CD4-positive, alpha-beta T cell (primary cell): Measurements from ENCODE around the gene TM4SF1. TPM values are rescaled to one million over a fixed set of nuclear protein-coding genes. Genes with fewer than 3 reads are reported as not detected.

Experiments
- ATAC-seq: fragments of 200-7000 bp; cut with Tn5 transposase; one replicate; pipeline ENCODE4 v1.10.0; 2022; ENCODE audit warnings: mild to moderate bottlenecking; ENCODE audit not compliant: poor library complexity
- CTCF ChIA-PET: fragments of 350-600 bp; sonication (Branson Sonifier 250); formaldehyde crosslinking; loops from one replicate; lab custom pipeline; 2021; ENCODE audit warnings: antibody characterized with exemption, inconsistent platforms; lab: Charles Lee
- POLR2A ChIA-PET: fragments of 350-600 bp; sonication (Branson Sonifier 250); formaldehyde crosslinking; loops from one replicate; lab custom pipeline; 2021; ENCODE audit warnings: antibody characterized with exemption, inconsistent platforms; lab: Charles Lee
- DNase-seq, 14 experiments: peaks; one replicate each; pipeline ENCODE4 v3.0.0-alpha.2; 2013 to 2020; ENCODE audit warnings: mixed read lengths in 2 of 14
- H3K27ac ChIP-seq, 2 donors: one replicate each; pipeline versions ENCODE4 v1.5.1 to v1.7.0; 2013; ENCODE audit warnings: low read length in 2 of 2, low read depth in 1 of 2, mild to moderate bottlenecking in 1 of 2
- H3K27me3 ChIP-seq, 2 experiments: 1 replicate in 1 of 2; 2 replicates in 1 of 2; pipeline versions ENCODE4 v1.6.1 to v1.7.0; 2013; ENCODE audit warnings: low read length in 2 of 2, control low read depth in 1 of 2, mild to moderate bottlenecking in 1 of 2, moderate library complexity in 1 of 2; ENCODE audit not compliant: insufficient read depth in 2 of 2, control insufficient read depth in 1 of 2
- H3K36me3 ChIP-seq: one replicate; pipeline ENCODE4 v1.6.1; 2013; ENCODE audit warnings: low read length, control low read depth; ENCODE audit not compliant: insufficient read depth
- H3K4me1 ChIP-seq: one replicate; pipeline ENCODE4 v1.6.1; 2013; ENCODE audit warnings: low read length, control low read depth; ENCODE audit not compliant: insufficient read depth
- H3K4me3 ChIP-seq: one replicate; pipeline ENCODE4 v1.5.1; 2013; ENCODE audit warnings: mild to moderate bottlenecking, low read length, moderate library complexity
- H3K9me3 ChIP-seq, 2 experiments: 1 replicate in 1 of 2; 2 replicates in 1 of 2; pipeline versions ENCODE4 v1.6.1 to v1.7.0; 2013; ENCODE audit warnings: low read length in 2 of 2, mild to moderate bottlenecking in 2 of 2, control low read depth in 1 of 2, moderate library complexity in 1 of 2; ENCODE audit not compliant: control insufficient read depth in 1 of 2, insufficient read depth in 1 of 2
- H3K27ac Mint-ChIP-seq: one replicate; pipeline ENCODE4 v1.8.0; 2020; ENCODE audit warnings: mixed read lengths
- H3K27me3 Mint-ChIP-seq: one replicate; pipeline ENCODE4 v1.8.0; 2021; ENCODE audit warnings: mixed read lengths
- H3K36me3 Mint-ChIP-seq: one replicate; pipeline ENCODE4 v1.8.0; 2021; ENCODE audit warnings: low read depth, mixed read lengths
- H3K4me1 Mint-ChIP-seq: one replicate; pipeline ENCODE4 v1.8.0; 2021; ENCODE audit warnings: low read depth, mixed read lengths
- H3K4me3 Mint-ChIP-seq: one replicate; pipeline ENCODE4 v1.8.0; 2020; ENCODE audit warnings: mild to moderate bottlenecking, mixed read lengths
- H3K9me3 Mint-ChIP-seq: one replicate; pipeline ENCODE4 v1.8.0; 2020; ENCODE audit warnings: mixed read lengths
- CTCF ChIP-seq: fragments of 200-600 bp; IDR thresholded peaks from one replicate; pipeline ENCODE4 v1.8.0; 2022; ENCODE audit warnings: antibody characterized with exemption, mild to moderate bottlenecking
- intact Hi-C, 2 experiments: fragments of 100-400 bp; cut with DNase I in 1 of 2; cut with micrococcal nuclease in 1 of 2; formaldehyde crosslinking; loops; one replicate each; pipeline versions ENCODE4 v1.15.1 to v1.9.0; 2023 to 2025; cut with DNase I, micrococcal nuclease
- total RNA-seq, 174 experiments: library from RNA in 2 of 174; stranded (reverse) in 2 of 174; gene quantifications; one replicate each; pipeline ENCODE4 v1.2.3 and lab custom pipeline; 2021 to 2026

Gene TM4SF1
- total RNA-seq, 2 experiments from 2014 or later, result not detected

GRCh38 chr3:149417174-149417573 is 39.7 kb upstream of the TM4SF1 start:
- H3K4me3 Mint-ChIP-seq, result no peak overlapping the region
- intact Hi-C loops, result no loop called here
- ATAC-seq (no peak), DNase-seq (no peak)
- no peaks in the 10 kb centered on the region for H3K4me1 Mint-ChIP-seq
- no peak for TF ChIP-seq CTCF
- H3K9me3 ChIP-seq, result no peaks in the 10 kb centered on the region
- POLR2A ChIA-PET, result no interaction called here
- H3K9me3 Mint-ChIP-seq, result no peaks in the 10 kb centered on the region
- no peaks in the 10 kb centered on the region for H3K36me3 Mint-ChIP-seq
- no peaks in the 10 kb centered on the region for H3K27me3 ChIP-seq
- no peak overlapping the region for H3K27ac ChIP-seq
- no peaks in the 10 kb centered on the region for H3K27me3 Mint-ChIP-seq
- H3K4me1 ChIP-seq, result no peaks in the 10 kb centered on the region
- no peaks in the 10 kb centered on the region for H3K36me3 ChIP-seq
- H3K27ac Mint-ChIP-seq, result no peak overlapping the region
- no peak overlapping the region for H3K4me3 ChIP-seq
- CTCF ChIA-PET, result no interaction called here

DNA sequence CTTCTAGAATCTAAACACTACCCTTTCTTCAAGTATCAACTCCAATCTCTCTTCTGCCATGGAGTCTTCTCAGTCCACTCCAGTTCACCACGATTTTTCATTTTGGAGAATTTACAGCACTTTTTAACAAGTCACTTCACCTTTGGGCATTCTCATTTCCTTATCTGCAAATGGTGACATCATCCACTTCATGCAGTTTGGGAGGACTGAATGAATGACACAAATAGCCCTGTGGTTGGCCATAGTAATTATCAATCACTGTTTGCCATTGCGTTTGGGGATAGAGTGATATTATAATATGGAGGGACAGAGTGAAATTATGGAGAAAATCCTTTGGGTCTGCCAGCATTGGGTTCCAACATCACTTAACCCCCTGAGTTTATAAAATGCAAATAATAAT is 38.0 kb upstream of the TM4SF1 start:
- POLR2A ChIA-PET, result no interaction called here
- H3K27ac Mint-ChIP-seq, result no peak overlapping the region
- intact Hi-C loops, result no loop called here
- H3K27me3 Mint-ChIP-seq, result no peaks in the 10 kb centered on the region
- no peak overlapping the region for H3K4me3 Mint-ChIP-seq
- no peak for TF ChIP-seq CTCF
- H3K36me3 Mint-ChIP-seq, result no peaks in the 10 kb centered on the region
- DNase-seq, result no peak
- ATAC-seq, result no peak
- CTCF ChIA-PET, result no interaction called here
- H3K4me3 ChIP-seq, result no peak overlapping the region
- H3K9me3 Mint-ChIP-seq, result no peaks in the 10 kb centered on the region
- H3K27me3 ChIP-seq, result no peaks in the 10 kb centered on the region
- H3K36me3 ChIP-seq, result no peaks in the 10 kb centered on the region
- H3K27ac ChIP-seq, result no peak overlapping the region
- no peaks in the 10 kb centered on the region for H3K4me1 ChIP-seq
- H3K4me1 Mint-ChIP-seq, result no peaks in the 10 kb centered on the region
- no peaks in the 10 kb centered on the region for H3K9me3 ChIP-seq

DNA sequence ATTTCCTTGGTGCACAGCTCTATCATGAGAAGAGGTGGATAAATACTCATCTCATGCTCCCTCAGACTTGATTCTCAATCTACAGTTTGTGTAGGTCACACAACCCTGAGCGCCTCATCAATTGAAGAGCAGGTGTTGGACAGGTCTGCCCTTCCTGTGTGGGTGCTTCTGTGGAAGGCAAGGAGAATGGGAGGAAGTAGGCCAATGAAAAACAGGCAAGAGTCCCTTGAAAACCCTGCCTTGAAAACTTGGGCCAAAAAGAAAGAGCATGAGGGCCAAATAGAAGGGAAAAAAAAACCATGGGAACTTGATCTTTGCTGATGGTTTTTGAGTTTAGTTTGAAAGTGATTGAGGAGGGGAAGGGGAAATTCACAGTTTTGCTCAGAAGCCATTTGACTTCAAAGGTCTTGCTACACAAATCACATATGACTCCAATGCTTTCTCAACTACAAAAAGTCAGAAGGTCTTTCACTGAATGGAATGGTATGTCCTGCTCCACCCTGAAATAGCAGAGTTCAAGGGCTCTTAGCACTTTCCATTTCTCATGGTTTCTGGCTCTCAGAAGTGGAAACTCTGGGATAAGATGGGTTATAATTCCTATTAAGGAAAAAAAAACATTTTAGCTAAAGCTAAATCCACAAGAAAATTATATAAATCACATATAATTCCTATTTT is 37.2 kb upstream of the TM4SF1 start:
- Histone ChIP-seq H3K27me3 (no peaks in the 10 kb centered on the region), H3K9me3 (no peaks in the 10 kb centered on the region), H3K36me3 (no peaks in the 10 kb centered on the region), H3K4me1 (no peaks in the 10 kb centered on the region), H3K4me3 (no peak overlapping the region), H3K27ac (no peak overlapping the region)
- ATAC-seq (no peak), DNase-seq (no peak)
- H3K36me3 Mint-ChIP-seq, result no peaks in the 10 kb centered on the region
- ChIA-PET POLR2A (no interaction called here), CTCF (no interaction called here)
- TF ChIP-seq CTCF, result no peak
- no peaks in the 10 kb centered on the region for H3K4me1 Mint-ChIP-seq
- H3K27me3 Mint-ChIP-seq, result no peaks in the 10 kb centered on the region
- no peak overlapping the region for H3K27ac Mint-ChIP-seq
- intact Hi-C loops, result no loop called here
- H3K4me3 Mint-ChIP-seq, result no peak overlapping the region
- no peaks in the 10 kb centered on the region for H3K9me3 Mint-ChIP-seq
